SK-N-SH (cell line): ENCODE data around the gene PAQR5. TPM values are rescaled to one million over a fixed set of nuclear protein-coding genes. Genes with fewer than 3 reads are reported as not detected.

Experiments used
- CTCF ChIA-PET: fragments of 300-600, 350-600 bp; formaldehyde crosslinking; extraction: SDS; loops from one replicate; lab custom pipeline; 2021; lab: Yijun Ruan, JAX
- POLR2A ChIA-PET: fragments of 350-600 bp; sonication (Branson Sonifier 250); formaldehyde crosslinking; extraction: SDS; loops from one replicate; lab custom pipeline; 2020; ENCODE audit warnings: antibody characterized with exemption, inconsistent platforms; lab: Yijun Ruan, JAX
- DNase-seq: peaks from one replicate; pipeline ENCODE4 v3.0.0; 2012
- H2AFZ ChIP-seq: fragments of 200-600 bp; sonication (generic); 2 replicates; pipeline ENCODE4 v1.8.1; 2016; ENCODE audit warnings: antibody characterized with exemption, mild to moderate bottlenecking, low read depth
- H3F3A ChIP-seq: fragments of 200-600 bp; sonication (generic); replicated peaks from 2 replicates; pipeline ENCODE3; 2016; ENCODE audit warnings: antibody characterized with exemption, mild to moderate bottlenecking; ENCODE audit not compliant: insufficient read depth
- H3K27ac ChIP-seq, 2 experiments: fragments of 200-500 bp in 1 of 2; fragments of 200-600 bp in 1 of 2; sonication (Bioruptor generic) in 1 of 2; sonication (generic), shearing (Covaris generic) in 1 of 2; 2 replicates each; pipeline versions ENCODE4 v1.5.1 to v1.6.1; 2014 to 2016; ENCODE audit warnings: low read depth in 2 of 2, inconsistent platforms in 1 of 2, low read length in 1 of 2, mild to moderate bottlenecking in 1 of 2, mixed read lengths in 1 of 2
- H3K27me3 ChIP-seq: fragments of 200-600 bp; sonication (generic), shearing (Covaris generic); 2 replicates; pipeline ENCODE4 v1.6.1; 2016; ENCODE audit warnings: mixed run types; ENCODE audit not compliant: insufficient read depth
- H3K36me3 ChIP-seq, 2 experiments: fragments of 200-500 bp in 1 of 2; fragments of 200-600 bp in 1 of 2; sonication (Bioruptor generic) in 1 of 2; sonication (generic) in 1 of 2; replicated peaks in 1 of 2; 2 replicates each; pipeline versions ENCODE3 to v1.5.1; 2014 to 2016; ENCODE audit warnings: low read length in 1 of 2, mild to moderate bottlenecking in 1 of 2; ENCODE audit not compliant: insufficient read depth in 2 of 2, control insufficient read depth in 1 of 2
- H3K4me1 ChIP-seq, 2 experiments: fragments of 200-500 bp in 1 of 2; fragments of 200-600 bp in 1 of 2; sonication (Bioruptor generic) in 1 of 2; sonication (generic), shearing (Covaris generic) in 1 of 2; 2 replicates each; pipeline versions ENCODE4 v1.5.1 to v1.6.1; 2014 to 2016; ENCODE audit warnings: low read depth in 1 of 2, low read length in 1 of 2, mixed run types in 1 of 2; ENCODE audit not compliant: insufficient read depth in 2 of 2, control insufficient read depth in 1 of 2
- H3K4me2 ChIP-seq: fragments of 200-600 bp; sonication (generic), shearing (Covaris generic); 2 replicates; pipeline ENCODE4 v1.6.1; 2017; ENCODE audit warnings: mixed run types
- H3K4me3 ChIP-seq, 2 experiments: fragments of 200-500 bp in 1 of 2; fragments of 200-600 bp in 1 of 2; sonication (Bioruptor generic) in 1 of 2; sonication (generic), shearing (Covaris generic) in 1 of 2; 2 replicates each; pipeline versions ENCODE4 v1.5.1 to v1.8.1; 2014 to 2016; ENCODE audit warnings: low read depth in 2 of 2, inconsistent platforms in 1 of 2, low read length in 1 of 2, mild to moderate bottlenecking in 1 of 2, mixed read lengths in 1 of 2, moderate library complexity in 1 of 2
- H3K79me2 ChIP-seq: fragments of 200-600 bp; sonication (generic); 2 replicates; pipeline ENCODE4 v1.8.1; 2017; ENCODE audit warnings: mild to moderate bottlenecking; ENCODE audit not compliant: insufficient read depth
- H3K9ac ChIP-seq: fragments of 200-600 bp; sonication (generic); 2 replicates; pipeline ENCODE4 v1.6.1; 2017; ENCODE audit warnings: mixed run types
- H3K9me2 ChIP-seq: fragments of 200-600 bp; sonication (generic); 2 replicates; pipeline ENCODE4 v1.6.1; 2017; ENCODE audit warnings: mixed run types
- H3K9me3 ChIP-seq: fragments of 200-600 bp; sonication (generic); 2 replicates; pipeline ENCODE4 v1.6.1; 2017; ENCODE audit warnings: mixed run types, mild to moderate bottlenecking, moderate library complexity
- H4K20me1 ChIP-seq: fragments of 200-600 bp; sonication (generic); 2 replicates; pipeline ENCODE4 v1.6.1; 2017; ENCODE audit warnings: mild to moderate bottlenecking, mixed run types; ENCODE audit not compliant: insufficient read depth
- CTCF ChIP-seq: fragments of 200-600 bp; sonication (generic); IDR thresholded peaks from 2 replicates; pipeline ENCODE4 v1.6.1; 2017; ENCODE audit warnings: antibody characterized with exemption, mild to moderate bottlenecking, moderate library complexity
- EZH2phosphoT487 ChIP-seq: fragments of 200-600 bp; sonication (generic); IDR thresholded peaks from 2 replicates; pipeline ENCODE4 v1.6.1; 2017; ENCODE audit warnings: low read depth, mixed run types, mild to moderate bottlenecking, antibody characterized with exemption, moderate library complexity, borderline replicate concordance
- FOSL2 ChIP-seq: IDR thresholded peaks from 2 replicates; pipeline ENCODE4 v1.4.0; 2012; ENCODE audit warnings: low read depth, mild to moderate bottlenecking, moderate library complexity, borderline replicate concordance
- FOXJ3 ChIP-seq: sonication (generic); formaldehyde crosslinking; IDR thresholded peaks from 2 replicates; pipeline ENCODE4 v1.5.1; 2020; ENCODE audit warnings: mild to moderate bottlenecking, missing genetic modification reagents
- FOXM1 ChIP-seq: IDR thresholded peaks from 2 replicates; pipeline ENCODE4 v1.4.0; 2012; ENCODE audit warnings: low read depth, mild to moderate bottlenecking
- GATA2 ChIP-seq: sonication (generic); formaldehyde crosslinking; IDR thresholded peaks from 2 replicates; pipeline ENCODE4 v1.5.0; 2020; ENCODE audit warnings: mild to moderate bottlenecking, missing genetic modification reagents
- IRF3 ChIP-seq: fragments of 150-350 bp; IDR thresholded peaks from 2 replicates; pipeline ENCODE4 v1.6.1; 2016; ENCODE audit warnings: mild to moderate bottlenecking, low read depth, low read length
- MAX ChIP-seq: IDR thresholded peaks from 2 replicates; pipeline ENCODE4 v1.4.0; 2012; ENCODE audit warnings: low read depth
- MEF2A ChIP-seq: IDR thresholded peaks from 2 replicates; pipeline ENCODE4 v1.4.0; 2012; ENCODE audit warnings: low read depth, borderline replicate concordance
- MXI1 ChIP-seq: IDR thresholded peaks from 2 replicates; pipeline ENCODE4 v1.6.1; 2012; ENCODE audit warnings: mild to moderate bottlenecking, low read depth, low read length, improper control_type of control experiment
- POLR2AphosphoS5 ChIP-seq: IDR thresholded peaks from 2 replicates; pipeline ENCODE4 v1.6.1; 2012; ENCODE audit warnings: low read depth, low read length
- RAD21 ChIP-seq: IDR thresholded peaks from 2 replicates; pipeline ENCODE4 v1.6.1; 2012; ENCODE audit warnings: mild to moderate bottlenecking, low read length
- RFX5 ChIP-seq: IDR thresholded peaks from 2 replicates; pipeline ENCODE4 v1.6.1; 2012; ENCODE audit warnings: mild to moderate bottlenecking, improper control_type of control experiment, low read length
- RXRA ChIP-seq: IDR thresholded peaks from 2 replicates; pipeline ENCODE4 v1.4.0; 2012; ENCODE audit warnings: low read depth, mild to moderate bottlenecking, borderline replicate concordance
- SMC3 ChIP-seq: IDR thresholded peaks from 2 replicates; pipeline ENCODE4 v1.6.1; 2012; ENCODE audit warnings: low read depth, low read length, improper control_type of control experiment
- TAF1 ChIP-seq: IDR thresholded peaks from 2 replicates; pipeline ENCODE4 v1.6.1; 2012; ENCODE audit warnings: low read depth, mild to moderate bottlenecking, low read length, moderate library complexity, borderline replicate concordance
- TCF12 ChIP-seq: IDR thresholded peaks from 2 replicates; pipeline ENCODE4 v1.4.0; 2012
- USF1 ChIP-seq: IDR thresholded peaks from 2 replicates; pipeline ENCODE4 v1.4.0; 2012; ENCODE audit warnings: low read depth, borderline replicate concordance
- USF2 ChIP-seq: fragments of 150-350 bp; IDR thresholded peaks from 2 replicates; pipeline ENCODE4 v1.6.1; 2017; ENCODE audit warnings: antibody characterized with exemption, low read length, low read depth, borderline replicate concordance
- YY1 ChIP-seq: IDR thresholded peaks from 2 replicates; pipeline ENCODE4 v1.4.0; 2012; ENCODE audit warnings: low read depth, mild to moderate bottlenecking
- WGBS: methylation state at CpG from one replicate; pipeline ENCODE4 v1.1.6; 2017; ENCODE audit warnings: low lambda C conversion rate; 5-methylcytosine and 5-hydroxymethylcytosine counted together
- polyA plus RNA-seq, 3 experiments: library from polyadenylated mRNA; depleted of rRNA; stranded (reverse); fragments of >200 nt; gene quantifications; 2 replicates each; pipeline ENCODE4 v1.2.3, GENCODE V29; 2012

Gene PAQR5
- polyA plus RNA-seq, 1 of the 3 experiments (the other 2 are of a cell fraction), result 3.9 TPM

GRCh38 chr15:69316291-69316690 lies 17.6 kb downstream of the PAQR5 start:
- Histone ChIP-seq H3K4me3 (no peak overlapping the region), H3K9me3 (no peaks in the 10 kb centered on the region), H3K27ac (no peak overlapping the region), H3K9me2 (no peaks in the 10 kb centered on the region), H3K9ac (no peak overlapping the region), H3F3A (peaks cover 3% of the 10 kb centered on the region), H3K36me3 (no peaks in the 10 kb centered on the region)
- TF ChIP-seq EZH2phosphoT487 (no peak), RAD21 (no peak), USF2 (no peak), FOXM1 (no peak), FOXJ3 (CRISPR knock-in tag) (no peak), USF1 (no peak), MXI1 (no peak), CTCF (no peak), TAF1 (no peak), GATA2 (CRISPR knock-in tag) (no peak), RXRA (no peak), FOSL2 (no peak), MEF2A (no peak)
- TF ChIP-seq, all 33 proteins: peak for 0
- WGBS, result 93% methylated on average over 8 of the region's 8 CpGs
- Histone ChIP-seq H3K79me2 (no peaks in the 10 kb centered on the region), H3K4me2 (no peak overlapping the region), H2AFZ (no peak overlapping the region), H3K4me1 (peaks cover 0 to 10% of the 10 kb centered on the region in 2 experiments; a peak in 3 of 4 replicates), H4K20me1 (no peaks in the 10 kb centered on the region), H3K27me3 (no peaks in the 10 kb centered on the region)
- ChIA-PET POLR2A (no interaction called here), CTCF (interaction anchor here (0.7 to 1.3 kb wide), 2 partner anchors 78 to 140 kb away, joined by 3 to 4 read pairs; no protein-coding TSS in a partner anchor)
- DNase-seq, result no peak

GRCh38 chr15:69317392-69317841 lies 18.7 kb downstream of the PAQR5 start:
- no peak overlapping the region for H3K4me3 ChIP-seq
- H3K27me3 ChIP-seq, result no peaks in the 10 kb centered on the region
- H2AFZ ChIP-seq, result no peak overlapping the region
- H3K27ac ChIP-seq, result no peak overlapping the region
- no peaks in the 10 kb centered on the region for H4K20me1 ChIP-seq
- H3K4me2 ChIP-seq, result no peak overlapping the region
- ChIA-PET POLR2A (no interaction called here), CTCF (interaction anchor here (0.6 to 1.3 kb wide), 4 partner anchors 12 to 468 kb away, joined by 3 to 4 read pairs (median 3); no protein-coding TSS in a partner anchor)
- no peaks in the 10 kb centered on the region for H3F3A ChIP-seq
- no peaks in the 10 kb centered on the region for H3K79me2 ChIP-seq
- no peak for TF ChIP-seq FOXM1
- TF ChIP-seq YY1, result no peak
- TF ChIP-seq MAX, result no peak
- no peak for TF ChIP-seq EZH2phosphoT487
- TF ChIP-seq IRF3, result no peak
- TF ChIP-seq TCF12, result no peak
- TF ChIP-seq RFX5, result no peak
- no peak for TF ChIP-seq POLR2AphosphoS5
- no peak for TF ChIP-seq SMC3
- TF ChIP-seq RAD21, result no peak
- H3K9me3 ChIP-seq, result no peaks in the 10 kb centered on the region
- DNase-seq, result no peak
- H3K9me2 ChIP-seq, result no peaks in the 10 kb centered on the region
- H3K4me1 ChIP-seq, result peaks cover 0 to 13% of the 10 kb centered on the region in 2 experiments; a peak in 3 of 4 replicates
- no peaks in the 10 kb centered on the region for H3K36me3 ChIP-seq
- 79% methylated on average over 5 of the region's 5 CpGs for WGBS
- H3K9ac ChIP-seq, result no peak overlapping the region
